ENCODE measurements around the gene GFOD1. TPM values are rescaled to one million over a fixed set of nuclear protein-coding genes. Genes with fewer than 3 reads are reported as not detected.
A peak's percentile ranks its signal among the peaks of the same experiment; 100 is the strongest.

Gene GFOD1
- total RNA-seq, 1 donor from 2014 or later, result 22.8 TPM

DNA sequence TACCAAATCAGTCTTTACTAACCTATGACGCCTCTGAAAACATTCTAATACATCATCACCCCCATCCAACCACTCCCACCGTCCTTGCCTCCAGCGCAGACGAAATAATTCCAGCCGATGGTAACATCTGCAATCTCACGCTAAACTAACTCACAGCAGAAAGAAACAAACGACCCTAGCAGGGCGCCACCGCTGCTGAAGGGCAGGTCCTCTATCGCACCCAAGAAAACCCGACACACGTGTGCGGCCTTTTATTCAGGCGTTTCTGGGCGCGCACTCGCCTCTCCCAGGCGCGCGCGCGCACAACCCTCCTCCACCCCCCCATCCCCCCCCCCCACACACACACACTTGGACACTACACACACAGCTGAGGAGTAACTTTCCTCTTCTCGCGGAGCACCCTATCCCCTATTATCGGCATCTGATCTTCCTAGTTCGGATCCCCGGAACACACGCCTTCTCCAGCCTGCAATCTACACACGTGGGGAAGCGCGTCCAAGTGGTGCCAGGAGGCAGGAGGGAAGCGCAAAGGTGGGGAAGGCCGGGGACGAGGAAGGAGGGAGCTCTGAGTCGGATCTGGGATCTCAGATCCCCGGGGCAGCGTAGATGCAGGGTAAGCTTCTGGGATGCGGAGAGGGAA is 1.4 kb downstream of the GFOD1 start:
- peak; percentile 7 for ATAC-seq

DNA sequence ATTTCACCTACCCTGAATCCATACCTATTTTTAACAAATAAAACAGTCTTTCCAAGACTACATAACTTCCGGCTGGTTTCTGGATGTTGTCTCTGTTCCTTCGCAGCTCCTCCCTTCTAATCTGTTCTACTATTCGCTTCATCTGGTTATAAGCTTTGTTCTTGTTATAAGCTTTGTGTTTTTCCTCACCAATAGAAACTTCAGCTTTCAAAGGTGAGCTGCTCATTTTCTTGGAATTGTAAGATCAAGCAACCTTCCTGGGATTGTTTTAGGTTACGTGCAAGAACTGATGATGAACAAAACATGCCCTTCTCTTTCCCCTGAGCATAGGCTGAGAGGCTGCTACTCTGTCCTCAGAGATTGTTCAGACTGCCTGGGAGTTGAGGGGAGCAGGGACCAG is 2.1 kb downstream of the GFOD1 start:
- no peak for ATAC-seq

DNA sequence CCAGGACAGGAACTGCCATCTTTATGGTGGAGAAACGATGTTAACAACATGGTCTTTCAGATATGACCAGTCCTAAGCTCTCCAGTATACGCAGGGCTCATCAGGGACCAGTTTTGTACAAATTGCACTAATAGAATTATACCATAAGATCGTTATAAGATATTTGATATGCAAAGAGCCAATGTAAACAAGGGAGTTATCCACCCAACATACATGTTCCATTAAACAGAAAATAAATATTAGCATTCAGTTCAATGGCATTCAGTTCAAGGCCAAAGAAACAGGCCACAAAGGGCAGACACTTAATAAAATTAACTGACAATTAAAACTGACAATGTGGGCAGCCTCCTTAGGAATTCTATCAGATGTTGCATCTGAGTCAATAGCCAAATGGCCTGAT is 2.6 kb downstream of the GFOD1 start:
- no peak for ATAC-seq

DNA sequence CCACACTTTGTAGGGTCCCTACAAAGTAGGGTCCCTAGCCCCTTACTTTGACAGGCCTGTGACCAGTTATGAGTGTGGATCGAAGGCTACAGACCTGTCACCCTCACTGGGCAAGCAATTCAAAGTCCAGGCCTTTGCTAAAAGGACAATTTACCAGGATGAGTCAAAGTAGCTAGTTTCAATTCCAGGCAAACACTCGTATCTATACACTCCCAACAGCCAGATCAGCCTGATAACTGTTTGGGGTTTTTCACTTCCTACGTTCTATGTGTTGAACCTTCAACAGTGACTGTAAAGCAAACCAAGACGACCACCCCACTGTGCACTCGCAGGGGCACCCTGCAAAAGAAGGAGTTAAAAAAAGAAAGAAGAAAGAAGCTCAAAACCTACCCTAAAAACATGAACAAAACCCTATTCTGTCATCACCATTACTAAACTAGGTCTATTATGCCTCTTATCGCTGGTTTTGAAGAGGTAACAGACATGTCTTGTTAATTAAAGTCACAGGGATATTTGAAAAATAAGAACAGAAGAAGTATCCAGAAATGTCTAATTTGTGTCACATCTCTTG is 3.2 kb downstream of the GFOD1 start:
- ATAC-seq, result no peak

DNA sequence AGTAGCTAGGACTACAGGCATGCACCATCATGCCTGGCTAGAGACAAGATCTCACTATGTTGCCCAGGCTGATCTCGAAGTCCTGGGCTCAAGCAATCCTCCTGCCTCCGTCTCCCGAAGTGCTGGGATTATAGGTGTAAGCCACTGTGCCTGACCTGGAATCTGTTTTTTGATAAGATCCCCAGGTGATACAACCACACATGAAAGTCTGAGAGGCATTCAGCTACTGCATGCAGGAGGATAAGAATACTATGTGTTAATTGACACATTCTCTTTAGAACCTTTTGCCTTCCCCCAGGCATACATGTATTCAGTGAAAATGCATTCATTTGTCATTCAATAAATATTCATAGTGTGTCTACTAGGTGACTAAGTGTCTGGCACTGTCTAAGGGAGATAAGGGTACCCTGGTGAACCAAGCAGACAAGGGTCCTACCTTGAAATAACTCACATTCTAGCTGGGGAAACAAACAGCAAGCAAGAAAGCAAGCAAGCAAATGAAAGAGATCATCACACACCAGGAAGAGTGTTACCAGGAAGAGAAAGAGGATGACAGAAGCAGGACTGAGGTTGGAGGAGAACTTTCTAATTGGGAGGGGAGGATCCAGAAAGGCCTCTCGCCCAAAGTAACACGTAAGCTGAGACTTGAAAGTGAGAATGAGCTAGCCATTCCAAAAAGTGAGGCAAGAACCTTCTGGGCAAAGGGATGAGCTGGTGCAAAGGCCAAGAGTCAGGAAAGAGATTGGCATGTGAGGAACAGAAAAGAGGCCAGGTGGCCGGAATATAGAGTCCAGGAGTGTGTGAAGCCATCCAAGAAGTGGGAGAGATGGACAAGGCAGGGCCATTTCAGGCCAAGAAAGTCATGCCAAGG is 6.5 kb downstream of the GFOD1 start:
- ATAC-seq, result peak; percentile 14

DNA sequence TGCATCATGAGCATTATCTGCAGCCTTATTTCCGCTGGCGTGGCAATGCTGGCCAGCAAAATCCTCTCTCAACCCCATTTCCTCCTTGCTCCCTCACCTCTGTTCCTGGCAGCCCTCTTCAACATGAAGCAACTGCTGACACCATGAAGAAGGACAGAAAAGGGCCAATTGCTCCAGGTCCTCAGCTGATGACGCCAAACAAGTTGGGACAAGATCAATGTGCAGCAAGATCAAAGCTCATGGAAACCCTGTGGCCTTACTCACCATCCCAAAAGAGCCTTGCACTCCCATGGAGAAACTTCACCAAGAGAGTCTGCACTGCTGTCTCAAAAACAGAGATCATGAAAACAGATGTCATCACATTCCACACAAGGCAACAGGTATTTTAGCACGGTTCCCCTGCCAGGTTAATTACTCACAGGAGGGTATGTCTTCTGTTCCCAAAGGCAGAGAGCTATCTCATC is 7.4 kb downstream of the GFOD1 start:
- ATAC-seq, result peak; percentile 81

DNA sequence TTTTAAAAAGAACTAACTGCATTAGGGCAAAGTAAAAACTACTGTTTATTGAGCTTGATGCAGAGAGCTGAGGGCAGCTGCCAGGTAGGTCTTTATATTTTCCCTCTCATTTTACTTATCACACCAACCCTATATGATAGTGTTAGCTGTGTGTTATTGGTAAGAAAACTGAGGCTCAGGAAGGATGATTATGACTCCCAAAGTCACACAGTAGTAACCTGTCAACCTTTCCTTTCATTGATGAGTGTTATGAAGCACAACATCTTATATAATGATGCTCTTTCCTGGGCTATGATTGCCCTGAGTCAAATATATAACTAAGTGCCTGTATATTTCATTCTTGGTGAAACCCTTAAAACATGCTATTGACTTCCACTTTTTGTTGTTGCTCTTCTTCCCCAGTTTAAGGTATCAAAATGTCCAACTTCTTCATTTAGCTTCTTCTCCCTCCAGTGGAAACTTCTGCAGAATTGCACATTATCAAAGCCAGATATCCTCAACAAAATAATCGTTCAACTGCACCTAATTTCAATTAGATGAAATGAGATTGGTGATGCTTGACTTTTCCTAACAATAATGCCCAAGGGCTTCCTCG is 8.1 kb downstream of the GFOD1 start:
- no peak for ATAC-seq

DNA sequence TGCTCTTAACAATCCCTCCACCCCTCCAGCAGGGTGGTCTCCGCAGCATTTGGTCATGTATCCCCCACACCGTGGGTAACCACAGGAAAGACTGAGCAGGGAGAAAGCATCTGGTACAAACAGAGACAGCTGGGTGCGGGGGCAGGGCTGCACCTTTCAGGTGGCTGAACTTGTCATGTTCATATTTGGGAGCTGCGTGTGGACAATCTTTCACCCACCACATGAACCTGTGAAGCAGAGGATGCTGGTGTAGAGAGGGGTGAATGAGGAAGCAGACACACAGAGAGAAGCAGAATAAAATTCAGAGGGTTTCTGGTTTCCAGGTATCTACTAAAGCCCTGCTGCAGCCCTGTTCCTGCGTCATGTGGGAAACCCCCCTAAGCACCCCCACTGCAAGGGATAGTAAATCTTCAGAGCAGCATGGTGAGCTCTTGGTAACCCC is 8.9 kb downstream of the GFOD1 start:
- ATAC-seq, result no peak

DNA sequence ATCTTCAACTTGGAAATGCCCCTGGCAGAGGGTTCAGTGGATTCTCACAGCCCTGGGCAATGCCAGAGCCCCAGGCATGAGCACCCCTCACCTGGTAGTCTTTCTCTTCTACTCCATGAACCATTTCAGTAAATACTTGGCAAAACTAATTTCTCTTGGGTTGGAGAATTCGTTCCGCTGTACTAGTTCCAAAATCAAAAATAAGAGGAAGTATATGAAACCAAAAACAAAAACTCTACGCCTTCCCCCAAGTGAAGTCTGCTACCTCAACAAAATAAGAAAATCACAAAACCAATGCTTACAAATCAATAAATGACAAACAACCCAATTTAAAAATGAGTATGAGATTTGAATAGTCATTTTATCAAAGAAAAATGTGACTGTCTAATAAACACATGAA is 12.6 kb downstream of the GFOD1 start:
- ATAC-seq, result no peak

DNA sequence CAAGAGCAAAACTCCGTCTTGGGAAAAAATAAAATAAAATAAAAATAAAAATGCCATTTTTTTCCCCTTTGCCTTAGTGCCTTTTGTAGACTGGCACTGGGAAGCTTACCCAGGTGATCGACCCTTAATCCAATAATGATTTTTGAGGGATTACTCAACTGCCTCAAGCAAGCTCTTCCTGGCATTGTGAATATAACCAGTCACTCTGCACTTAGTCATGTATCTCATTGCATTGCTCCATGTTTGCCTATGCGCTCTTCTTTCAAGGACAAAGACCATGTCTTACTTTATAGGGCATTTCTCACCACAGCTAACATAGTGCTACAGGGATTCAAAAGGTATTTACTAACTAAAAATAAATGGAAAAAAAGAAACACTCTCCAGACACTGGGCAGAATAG is 13.0 kb downstream of the GFOD1 start:
- peak; percentile 77 for ATAC-seq

DNA sequence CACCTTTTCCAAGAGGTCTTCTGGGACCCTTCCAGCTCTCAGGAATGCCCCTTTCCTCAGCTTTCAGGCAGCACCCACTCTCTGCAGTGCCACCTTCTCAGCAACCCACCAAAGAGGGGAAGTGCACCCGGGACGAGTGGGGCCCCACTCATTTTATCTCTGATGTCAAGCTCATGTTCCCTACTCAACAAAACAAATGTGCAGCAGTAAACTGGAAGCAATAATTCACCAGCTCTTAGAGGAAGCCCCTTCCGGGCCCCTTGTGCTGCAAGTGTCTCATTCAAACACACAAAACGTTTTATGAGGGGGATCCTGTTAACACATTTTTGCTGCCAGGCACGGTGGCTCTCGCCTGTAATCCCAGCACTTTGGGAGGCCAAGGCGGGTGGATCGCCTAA is 13.6 kb downstream of the GFOD1 start:
- no peak for ATAC-seq

DNA sequence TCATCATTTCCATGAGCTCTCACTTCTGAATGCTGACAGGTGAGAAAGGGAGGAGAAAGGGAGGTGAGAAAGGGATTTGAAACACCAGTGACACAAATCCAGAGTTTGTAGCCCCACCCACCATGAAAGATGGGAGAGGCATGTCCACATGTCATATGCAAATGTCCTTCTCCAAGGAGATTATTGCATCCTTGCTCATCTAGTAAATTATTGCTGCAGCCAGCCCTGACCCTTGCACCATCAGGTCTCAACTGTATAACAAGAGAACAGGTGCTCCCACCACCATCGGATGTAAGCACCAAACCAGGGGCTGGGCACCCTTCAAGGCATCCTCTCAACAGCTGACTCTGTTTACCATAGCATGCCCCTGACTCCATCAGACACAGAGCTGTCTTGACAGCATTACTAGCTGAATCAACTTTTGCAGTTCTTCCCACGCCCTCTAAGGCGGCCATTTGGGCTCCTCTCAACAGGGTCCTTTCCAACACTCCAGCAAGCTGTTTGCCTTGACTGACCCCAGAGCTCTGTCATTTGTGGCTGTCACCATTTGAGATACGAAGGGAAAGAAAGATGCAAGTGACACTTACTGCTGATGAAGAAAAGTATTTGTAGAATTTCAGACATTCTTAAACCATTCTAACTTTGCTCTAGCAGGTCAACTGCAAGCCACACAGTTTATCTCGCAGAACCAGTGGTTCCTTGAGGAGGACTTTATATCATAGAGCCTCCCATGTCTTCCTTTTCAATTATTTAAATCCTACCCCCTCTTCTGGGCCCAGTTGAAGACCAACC is 14.2 kb downstream of the GFOD1 start:
- peak; percentile 19 for ATAC-seq

DNA sequence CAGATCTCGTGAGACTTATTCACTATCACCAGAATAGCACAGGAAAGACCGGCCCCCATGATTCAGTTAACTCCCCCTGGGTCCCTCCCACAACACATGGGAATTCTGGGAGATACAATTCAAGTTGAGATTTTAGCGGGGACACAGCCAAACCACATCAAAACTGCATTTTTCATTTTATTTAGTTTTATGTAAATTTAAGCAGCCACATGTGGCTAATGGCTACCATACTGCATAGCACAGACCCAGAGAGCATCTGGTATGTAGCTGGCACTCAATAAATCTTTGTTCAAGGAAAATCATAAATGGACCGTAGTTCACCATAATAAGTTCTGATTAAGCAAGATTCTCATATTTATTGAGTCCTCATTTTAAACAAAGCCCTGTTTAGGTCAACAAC is 15.3 kb downstream of the GFOD1 start:
- no peak for ATAC-seq

DNA sequence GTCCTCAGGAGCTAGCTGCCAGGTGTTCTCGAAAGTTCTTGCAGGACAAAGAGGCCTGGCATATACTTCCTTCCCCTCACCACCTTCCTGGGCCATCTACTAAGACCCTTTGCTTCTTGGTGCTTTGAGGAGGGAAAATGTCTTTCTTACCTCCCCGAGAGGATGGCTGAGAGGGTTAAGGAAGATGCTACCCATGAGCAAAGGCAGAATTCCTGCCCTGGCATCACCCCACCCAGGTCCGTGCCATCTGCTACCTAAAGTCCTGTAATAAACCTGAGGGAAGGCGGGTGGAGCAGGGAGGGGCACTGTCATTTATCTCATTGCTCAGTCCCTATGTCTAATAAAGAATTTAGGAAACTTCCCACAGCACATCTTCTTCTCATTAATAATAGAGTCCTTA is 16.2 kb downstream of the GFOD1 start:
- no peak for ATAC-seq

DNA sequence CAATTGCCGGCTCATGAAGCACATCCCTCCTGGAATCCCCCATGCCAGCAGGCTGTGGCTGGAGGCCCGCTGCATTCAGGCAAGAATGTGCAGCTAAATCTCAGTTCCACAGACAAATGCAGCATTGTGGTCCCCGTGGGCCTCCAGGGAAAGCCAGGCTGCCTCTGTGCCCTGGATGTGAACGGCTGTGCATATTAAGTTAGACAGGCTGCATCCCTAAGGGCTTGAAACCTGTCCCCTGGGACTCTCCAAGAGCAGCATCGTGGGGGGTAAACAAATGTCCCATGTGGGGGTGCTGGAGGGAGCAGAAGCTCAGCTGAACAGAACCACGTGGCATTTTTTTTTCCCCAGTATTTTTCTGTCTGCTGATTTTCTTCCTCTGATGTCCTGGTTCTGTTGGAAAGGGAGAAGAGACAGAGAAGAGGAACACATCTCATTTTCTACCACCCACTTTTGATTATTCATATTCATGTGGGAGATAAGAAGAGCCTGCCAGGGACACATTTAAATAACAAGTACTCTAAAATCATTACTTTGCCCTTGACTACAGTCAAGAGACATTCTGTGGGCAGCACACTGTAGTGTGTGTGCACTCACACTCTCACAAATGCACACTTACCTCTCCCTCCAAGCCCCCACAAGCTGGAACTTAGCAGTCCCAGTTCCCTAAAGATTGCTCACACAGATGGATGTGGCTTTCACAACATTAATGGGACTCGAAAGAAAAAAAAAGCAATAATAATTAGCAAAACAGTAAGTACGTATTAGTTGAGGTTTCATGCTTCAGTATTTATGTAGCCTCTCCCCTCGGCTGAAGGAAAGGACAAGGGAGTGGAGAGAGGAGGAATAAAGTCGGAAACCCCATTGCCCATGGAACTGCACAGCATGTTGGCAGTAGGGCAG is 16.9 kb downstream of the GFOD1 start:
- no peak for ATAC-seq

DNA sequence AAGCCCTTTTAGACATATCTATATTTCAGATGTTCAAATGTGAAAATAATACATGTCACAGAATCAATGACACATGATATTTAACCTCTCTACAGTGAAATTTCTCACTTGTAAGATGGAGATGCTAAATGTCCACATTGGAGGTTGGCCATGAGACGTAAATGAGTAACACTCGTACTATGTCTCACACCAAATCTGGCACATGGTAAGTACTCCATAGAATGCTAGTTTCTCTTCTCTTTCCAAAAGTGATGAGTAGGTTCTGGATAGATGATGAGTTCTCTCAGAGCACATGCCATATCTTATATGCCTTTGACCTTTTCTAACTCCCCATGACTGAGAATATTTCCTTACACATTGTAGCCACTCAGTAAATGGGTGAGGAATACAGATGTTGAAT is 17.7 kb downstream of the GFOD1 start:
- ATAC-seq, result no peak

DNA sequence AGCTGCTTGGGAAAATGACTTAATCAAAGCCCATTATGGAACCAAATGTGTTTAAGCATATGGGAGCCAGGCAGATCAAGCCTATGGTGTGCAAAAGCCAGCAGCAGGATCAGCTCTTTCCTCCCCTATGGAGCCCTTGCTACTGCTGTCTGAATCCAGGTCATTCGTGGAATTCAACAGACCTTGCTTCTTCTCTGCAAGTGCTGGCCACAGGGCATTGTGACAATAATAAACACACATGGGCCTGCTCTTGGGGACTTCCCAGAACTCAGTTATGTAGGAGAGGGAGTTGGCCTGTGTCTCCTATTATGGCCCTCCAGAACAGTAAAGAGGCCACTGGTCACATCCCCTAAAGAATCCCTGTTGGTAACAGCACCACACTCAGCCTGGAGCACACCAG is 18.6 kb downstream of the GFOD1 start:
- ATAC-seq, result no peak

DNA sequence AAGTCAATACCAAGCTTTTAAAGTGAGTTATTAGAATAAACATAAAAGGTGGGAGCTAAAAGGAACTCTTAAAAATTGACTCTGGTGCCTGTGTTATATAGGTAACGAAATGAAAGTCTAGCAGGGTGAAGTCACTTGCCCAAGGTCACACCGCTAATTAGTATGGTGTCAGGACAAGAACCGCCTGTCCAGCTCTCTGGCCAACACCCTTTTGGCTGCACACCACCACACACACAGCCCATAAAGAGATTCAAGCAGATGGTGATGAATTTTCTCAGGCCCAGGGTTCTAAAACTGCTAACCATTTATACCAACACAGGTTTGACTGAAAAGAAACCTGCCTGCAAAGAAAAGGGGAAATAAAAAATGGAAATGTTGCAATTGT is 20.2 kb downstream of the GFOD1 start:
- ATAC-seq, result no peak

DNA sequence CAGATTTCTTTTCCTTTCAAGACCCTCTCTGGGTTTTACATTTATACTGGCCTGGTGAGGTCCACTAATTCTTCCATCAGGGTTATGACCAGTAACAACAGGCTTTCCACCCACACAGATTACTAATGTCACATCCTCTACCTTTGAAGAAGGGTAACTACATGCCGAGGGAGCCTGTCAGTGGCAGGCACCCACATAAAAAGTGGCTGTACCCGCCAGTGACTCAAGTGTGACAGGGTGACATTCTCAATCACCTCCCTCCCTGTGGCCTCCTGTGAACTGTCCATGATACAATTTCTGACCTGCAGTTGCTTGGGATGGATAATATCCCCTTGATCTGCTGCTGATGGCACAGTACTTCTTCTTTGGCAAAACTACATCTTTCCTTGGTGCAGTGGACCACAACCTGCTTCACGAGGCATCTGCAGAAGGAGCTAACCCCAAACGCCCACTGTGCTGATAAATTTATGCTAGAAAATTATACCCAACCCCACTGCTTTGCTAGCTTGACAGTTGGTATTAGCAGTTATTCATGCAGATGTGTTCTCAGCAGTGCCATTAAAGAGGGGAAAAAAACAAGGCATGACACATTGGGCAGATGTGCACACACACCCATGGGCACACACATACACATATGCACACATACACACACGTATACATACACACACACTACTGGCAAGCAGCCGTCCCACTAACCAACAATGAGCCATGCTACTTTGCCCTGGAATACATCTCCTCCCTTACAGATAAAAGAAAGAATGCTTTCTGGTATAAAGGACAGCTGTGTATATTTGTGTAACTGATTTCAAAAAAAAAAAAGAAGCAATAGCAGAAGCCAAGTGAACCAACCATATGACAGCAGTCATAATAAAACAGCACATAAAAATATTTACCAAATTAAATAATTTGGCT is 20.8 kb downstream of the GFOD1 start:
- ATAC-seq, result peak; percentile 75

DNA sequence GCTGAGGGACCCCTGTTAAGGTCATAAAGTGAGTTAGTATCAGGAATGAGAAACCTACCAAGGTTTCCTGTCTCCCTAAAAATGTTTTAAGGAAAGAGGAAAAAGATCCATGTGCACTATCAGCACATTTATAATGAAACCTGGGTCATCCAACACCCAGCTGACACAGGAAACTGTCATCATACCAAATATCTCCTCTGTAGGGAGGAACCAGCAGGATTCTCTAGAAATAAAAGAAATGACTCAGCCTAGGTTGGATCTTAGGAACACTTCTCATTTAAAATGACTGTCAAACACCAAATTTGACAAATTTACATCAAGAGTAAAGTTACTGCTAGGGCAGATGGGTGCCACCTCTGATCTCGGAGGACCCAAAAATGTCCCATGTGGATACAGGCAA is 21.7 kb downstream of the GFOD1 start:
- ATAC-seq, result peak; percentile 36
